GM12864 (cell line): Measurements from ENCODE around the gene STAT5B.
A peak's percentile ranks its signal among the peaks of the same experiment; 100 is the strongest.

ENCODE experiments used
- DNase-seq: peaks from one replicate; pipeline ENCODE4 v3.0.0-alpha.2; 2011; ENCODE audit warnings: low read depth
- H3K4me3 ChIP-seq: 2 replicates; pipeline ENCODE4 v1.5.1; 2011; ENCODE audit warnings: mild to moderate bottlenecking, low read depth, low read length, control low read depth
- TF ChIP-seq, protein P1 (sequence below): IDR thresholded peaks from 2 replicates; pipeline ENCODE4 v1.5.1; 2011; ENCODE audit warnings: low read depth, mild to moderate bottlenecking, moderate library complexity, low read length, control low read depth, inconsistent platforms; ENCODE audit errors: missing control alignments

STAT5B gene

GRCh38 chr17:42287977-42288802 lies 12.0 kb upstream of the STAT5B start, which contains the start of gene STAT5A:
Gene STAT5A (plus strand): TSS chr17:42288498. CDS start chr17:42289412, 914 bp downstream.
- peak within 1 kb of the TSS; percentile 63 for H3K4me3 ChIP-seq
- DNase-seq = no peak
- TF ChIP-seq, protein P1, sequence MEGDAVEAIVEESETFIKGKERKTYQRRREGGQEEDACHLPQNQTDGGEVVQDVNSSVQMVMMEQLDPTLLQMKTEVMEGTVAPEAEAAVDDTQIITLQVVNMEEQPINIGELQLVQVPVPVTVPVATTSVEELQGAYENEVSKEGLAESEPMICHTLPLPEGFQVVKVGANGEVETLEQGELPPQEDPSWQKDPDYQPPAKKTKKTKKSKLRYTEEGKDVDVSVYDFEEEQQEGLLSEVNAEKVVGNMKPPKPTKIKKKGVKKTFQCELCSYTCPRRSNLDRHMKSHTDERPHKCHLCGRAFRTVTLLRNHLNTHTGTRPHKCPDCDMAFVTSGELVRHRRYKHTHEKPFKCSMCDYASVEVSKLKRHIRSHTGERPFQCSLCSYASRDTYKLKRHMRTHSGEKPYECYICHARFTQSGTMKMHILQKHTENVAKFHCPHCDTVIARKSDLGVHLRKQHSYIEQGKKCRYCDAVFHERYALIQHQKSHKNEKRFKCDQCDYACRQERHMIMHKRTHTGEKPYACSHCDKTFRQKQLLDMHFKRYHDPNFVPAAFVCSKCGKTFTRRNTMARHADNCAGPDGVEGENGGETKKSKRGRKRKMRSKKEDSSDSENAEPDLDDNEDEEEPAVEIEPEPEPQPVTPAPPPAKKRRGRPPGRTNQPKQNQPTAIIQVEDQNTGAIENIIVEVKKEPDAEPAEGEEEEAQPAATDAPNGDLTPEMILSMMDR = no peak

DNA sequence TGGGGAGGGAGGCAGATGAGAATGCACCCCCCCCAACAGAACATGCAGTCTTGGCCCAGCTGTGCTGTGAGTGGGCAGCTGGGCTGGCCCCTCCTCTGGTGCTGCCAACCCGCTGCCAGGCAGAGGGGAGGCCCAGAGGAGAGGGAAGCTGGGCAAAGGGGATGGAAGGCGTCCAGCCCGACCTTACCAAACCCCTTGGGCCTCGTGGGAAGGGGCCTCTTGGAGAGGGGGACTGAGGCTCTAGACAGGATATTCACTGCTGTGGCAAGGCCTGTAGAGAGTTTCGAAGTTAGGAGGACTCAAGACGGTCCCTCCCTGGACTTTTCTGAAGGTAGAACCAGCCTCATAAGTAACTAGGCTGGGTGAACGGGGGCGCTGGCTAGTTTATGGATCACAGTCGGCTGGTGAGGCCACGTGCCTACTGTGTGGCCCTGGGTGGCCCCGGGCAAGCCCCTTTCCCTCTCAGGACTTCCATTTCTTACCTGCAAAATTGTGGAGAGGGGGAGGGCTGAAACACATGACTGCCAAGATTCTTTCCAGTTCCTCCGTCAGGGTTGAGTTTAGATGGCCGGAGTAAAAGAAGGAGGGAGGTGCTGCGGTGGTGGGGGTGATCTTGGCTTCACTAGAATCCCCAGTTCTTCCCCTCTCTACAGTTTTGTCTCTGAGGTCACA lies 11.2 kb upstream of the STAT5B start:
- TF ChIP-seq, protein P1 = no peak
- peak overlapping the region; percentile 63 for H3K4me3 ChIP-seq
- no peak for DNase-seq

DNA sequence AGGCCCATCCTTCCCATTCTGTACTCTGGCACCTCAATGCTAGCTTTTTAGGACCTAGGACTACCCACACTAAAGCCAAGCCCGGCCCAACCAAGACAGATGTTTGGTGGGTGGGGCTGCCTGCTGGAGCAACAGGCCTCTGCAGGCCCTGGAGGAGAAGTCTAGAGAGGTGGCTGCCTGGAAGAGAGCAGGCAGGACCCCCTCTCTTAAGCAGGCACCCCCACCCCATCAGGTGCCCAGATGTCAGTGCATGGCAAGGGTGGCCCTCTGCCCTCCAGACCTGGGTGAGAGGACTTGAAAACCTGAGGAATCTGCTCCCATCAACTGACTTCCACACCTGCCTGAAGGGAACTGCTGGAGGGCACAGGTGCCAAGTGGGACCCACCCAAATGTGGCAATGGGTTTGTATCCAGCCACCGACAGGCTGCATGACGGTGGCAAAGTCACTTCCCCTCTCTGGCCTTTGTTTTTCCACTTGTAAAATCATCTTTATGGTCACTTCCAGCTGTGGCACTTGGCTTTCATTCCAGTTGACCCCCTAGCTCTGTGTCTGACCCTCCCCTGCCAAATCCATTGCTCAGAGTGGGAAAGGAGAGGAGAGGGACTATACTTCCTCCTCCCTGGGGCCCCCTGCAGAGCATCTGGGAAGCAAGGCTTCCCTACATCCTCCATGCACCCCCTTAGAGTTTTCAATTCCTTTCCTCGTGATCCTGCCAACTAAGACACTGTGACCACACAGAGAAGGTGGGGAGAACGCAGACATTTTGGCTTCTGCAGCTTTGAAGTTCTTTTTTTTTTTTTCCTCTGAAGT lies 10.4 kb upstream of the STAT5B start:
- TF ChIP-seq, protein P1 = no peak
- peak overlapping the region; percentile 63 for H3K4me3 ChIP-seq
- DNase-seq = no peak

DNA sequence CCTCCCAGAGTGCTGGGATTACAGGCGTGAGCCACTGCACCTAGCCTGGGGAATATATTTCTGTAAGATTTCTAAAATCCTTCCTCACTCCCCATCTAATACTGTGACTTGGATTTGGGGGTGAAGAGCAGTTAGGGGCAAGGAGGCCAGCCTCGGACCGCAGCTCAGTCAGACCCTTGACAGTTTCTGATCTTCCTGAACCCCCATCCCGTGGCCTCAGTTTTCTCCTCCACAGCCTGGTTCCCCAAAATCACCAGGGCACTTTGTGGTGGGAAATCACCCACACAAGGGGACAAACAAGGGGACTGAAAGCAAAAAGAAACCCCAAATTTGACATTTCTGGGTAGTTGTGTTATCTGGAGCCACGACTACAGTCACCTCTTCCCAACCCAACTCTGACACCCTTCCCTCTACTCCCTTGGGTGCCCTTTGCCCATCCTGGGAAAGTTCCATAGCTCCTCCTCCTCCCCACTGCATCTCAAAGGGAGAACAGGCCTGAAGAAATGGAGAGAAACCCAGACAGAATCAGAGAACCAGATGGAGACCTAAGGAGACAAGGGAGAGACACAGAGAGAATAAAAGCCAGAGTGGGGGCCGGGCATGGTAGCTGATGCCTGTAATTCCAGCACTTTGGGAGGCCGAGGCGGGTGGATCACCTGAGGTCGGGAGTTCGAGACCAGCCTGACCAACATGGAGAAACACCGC lies 9.3 kb upstream of the STAT5B start:
- TF ChIP-seq, protein P1 = no peak
- DNase-seq = no peak
- H3K4me3 ChIP-seq = no peak overlapping the region

DNA sequence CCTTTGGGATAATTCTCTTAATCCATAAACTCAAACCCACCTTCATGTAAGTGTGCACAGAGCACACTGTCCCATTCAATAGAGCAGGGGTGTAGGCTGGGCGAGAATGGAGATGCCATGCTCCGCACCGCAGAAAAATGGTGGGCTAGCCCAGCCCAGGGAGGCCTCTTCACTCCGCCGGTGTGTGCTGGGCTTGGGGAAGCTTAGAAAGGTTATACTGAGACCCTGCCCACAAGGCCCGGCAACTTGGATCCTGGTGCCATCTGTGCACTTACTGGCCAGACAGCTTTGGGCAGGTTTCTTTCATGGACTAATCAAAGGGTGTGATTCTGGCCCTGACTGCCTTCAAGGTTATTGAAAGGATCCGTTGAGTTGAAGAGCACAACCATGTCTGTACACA lies 8.4 kb upstream of the STAT5B start:
- DNase-seq = no peak
- TF ChIP-seq, protein P1 = no peak
- no peak overlapping the region for H3K4me3 ChIP-seq

- no peak overlapping the region for H3K4me3 ChIP-seq
- no peak for DNase-seq
- TF ChIP-seq, protein P1 = no peak
These were observed 7.8 kb upstream of the STAT5B start for GRCh38 chr17:42284024-42284369.
